SU-DHL-6 (cell line): ENCODE results near the gene TTLL8.

Experiments used
- CTCF ChIP-seq: fragments of 200-600 bp; sonication (generic); IDR thresholded peaks from one replicate; pipeline ENCODE4 v1.5.1; 2017; ENCODE audit warnings: antibody characterized with exemption, mild to moderate bottlenecking, low read length, moderate library complexity; ENCODE audit not compliant: insufficient read depth, poor library complexity, severe bottlenecking
- EZH2phosphoT487 ChIP-seq: fragments of 200-600 bp; sonication (generic), shearing (Covaris generic); conservative IDR thresholded peaks from 2 replicates; pipeline ENCODE4 v1.6.1; 2018; ENCODE audit warnings: mild to moderate bottlenecking, antibody characterized with exemption, low read length, moderate library complexity, mixed read lengths

GRCh38 chr22:50035131-50035881 lies 22.8 kb downstream of the TTLL8 start:
- TF ChIP-seq CTCF: no peak
- no peak for TF ChIP-seq EZH2phosphoT487
